Stomach (tissue), 4 donors: ENCODE measurements around the gene RDX.

ENCODE experiments used
- EP300 ChIP-seq: sonication (generic); formaldehyde crosslinking; IDR thresholded peaks from one replicate; pipeline ENCODE4 v1.6.1; 2017; ENCODE audit warnings: antibody characterized with exemption
- POLR2A ChIP-seq, 4 donors: fragments of 450-650 bp; IDR thresholded peaks; one replicate each; pipeline ENCODE4 v1.6.1; 2016; ENCODE audit warnings: antibody characterized with exemption in 4 of 4, control low read depth in 2 of 4, mild to moderate bottlenecking in 1 of 4, moderate library complexity in 1 of 4
- POLR2AphosphoS5 ChIP-seq, 3 donors: sonication (generic); formaldehyde crosslinking; IDR thresholded peaks; one replicate each; pipeline ENCODE4 v1.6.1; 2016; ENCODE audit warnings: antibody characterized with exemption in 3 of 3
- TF ChIP-seq, protein P1 (sequence below), 7 experiments: fragments of 450-650 bp in 4 of 7; fragments of 200-600 bp in 3 of 7; sonication (generic) in 3 of 7; IDR thresholded peaks; one replicate each; pipeline ENCODE4 v1.5.1; 2016 to 2019; ENCODE audit warnings: antibody characterized with exemption in 7 of 7, control low read depth in 2 of 7, mild to moderate bottlenecking in 1 of 7

DNA sequence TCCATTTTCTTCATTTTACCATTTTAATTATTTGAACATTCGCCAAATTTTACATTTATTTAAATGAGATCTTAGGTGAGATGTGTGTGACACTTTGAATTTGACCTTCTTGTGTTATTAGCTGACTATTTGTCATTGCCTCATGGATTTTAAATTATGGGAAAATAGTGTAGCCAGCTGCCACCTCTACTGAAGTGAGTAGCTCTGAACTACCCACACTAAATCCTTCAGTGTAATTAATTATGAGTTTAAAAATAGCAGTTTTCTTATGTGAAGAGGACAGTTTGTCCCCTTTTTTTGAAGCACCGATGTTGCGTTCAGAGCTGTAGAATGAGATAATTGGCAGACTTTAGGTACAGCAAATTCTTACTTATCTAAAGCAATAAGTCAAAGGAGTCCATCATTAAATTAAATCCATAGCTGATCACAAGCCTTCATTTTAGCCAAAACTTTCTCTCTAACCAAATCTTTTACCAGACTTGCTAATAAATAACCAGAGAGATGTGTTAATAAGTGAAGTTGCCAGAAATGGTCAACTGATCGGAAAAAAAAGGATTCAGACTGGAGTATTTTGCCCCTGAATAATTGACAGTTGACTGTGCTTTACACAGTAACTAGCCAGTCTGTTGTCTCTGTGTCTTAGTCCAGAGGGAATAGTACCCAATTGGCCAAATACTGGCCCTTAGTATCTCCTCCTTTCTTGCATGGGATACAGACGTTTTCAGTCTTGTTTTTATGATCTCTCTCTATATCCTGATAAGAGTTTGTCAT lies 128.2 kb downstream of the RDX start:
- TF ChIP-seq, protein P1, sequence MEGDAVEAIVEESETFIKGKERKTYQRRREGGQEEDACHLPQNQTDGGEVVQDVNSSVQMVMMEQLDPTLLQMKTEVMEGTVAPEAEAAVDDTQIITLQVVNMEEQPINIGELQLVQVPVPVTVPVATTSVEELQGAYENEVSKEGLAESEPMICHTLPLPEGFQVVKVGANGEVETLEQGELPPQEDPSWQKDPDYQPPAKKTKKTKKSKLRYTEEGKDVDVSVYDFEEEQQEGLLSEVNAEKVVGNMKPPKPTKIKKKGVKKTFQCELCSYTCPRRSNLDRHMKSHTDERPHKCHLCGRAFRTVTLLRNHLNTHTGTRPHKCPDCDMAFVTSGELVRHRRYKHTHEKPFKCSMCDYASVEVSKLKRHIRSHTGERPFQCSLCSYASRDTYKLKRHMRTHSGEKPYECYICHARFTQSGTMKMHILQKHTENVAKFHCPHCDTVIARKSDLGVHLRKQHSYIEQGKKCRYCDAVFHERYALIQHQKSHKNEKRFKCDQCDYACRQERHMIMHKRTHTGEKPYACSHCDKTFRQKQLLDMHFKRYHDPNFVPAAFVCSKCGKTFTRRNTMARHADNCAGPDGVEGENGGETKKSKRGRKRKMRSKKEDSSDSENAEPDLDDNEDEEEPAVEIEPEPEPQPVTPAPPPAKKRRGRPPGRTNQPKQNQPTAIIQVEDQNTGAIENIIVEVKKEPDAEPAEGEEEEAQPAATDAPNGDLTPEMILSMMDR (IDR thresholded peaks at IDR 0.05): no peak
- no peak for TF ChIP-seq POLR2A (IDR thresholded peaks at IDR 0.05)
- TF ChIP-seq EP300: no peak
- TF ChIP-seq POLR2AphosphoS5 (IDR thresholded peaks at IDR 0.05): no peak
